Rectal smooth muscle tissue (tissue), 1 donor: ENCODE results near the gene LMX1B.

Source experiments
- H3K27ac ChIP-seq: one replicate; pipeline ENCODE4 v1.7.0; 2013; ENCODE audit warnings: low read depth, low read length, inconsistent platforms
- H3K27me3 ChIP-seq: one replicate; pipeline ENCODE4 v1.7.0; 2013; ENCODE audit warnings: low read length; ENCODE audit not compliant: control insufficient read depth, insufficient read depth
- H3K36me3 ChIP-seq: one replicate; pipeline ENCODE4 v1.7.0; 2013; ENCODE audit warnings: low read length; ENCODE audit not compliant: control insufficient read depth, insufficient read depth
- H3K4me1 ChIP-seq: one replicate; pipeline ENCODE4 v1.7.0; 2013; ENCODE audit warnings: low read length; ENCODE audit not compliant: control insufficient read depth, insufficient read depth
- H3K4me3 ChIP-seq: one replicate; pipeline ENCODE4 v1.7.0; 2013; ENCODE audit warnings: low read length
- H3K9ac ChIP-seq: one replicate; pipeline ENCODE4 v1.7.0; 2013; ENCODE audit warnings: low read length

LMX1B gene

DNA sequence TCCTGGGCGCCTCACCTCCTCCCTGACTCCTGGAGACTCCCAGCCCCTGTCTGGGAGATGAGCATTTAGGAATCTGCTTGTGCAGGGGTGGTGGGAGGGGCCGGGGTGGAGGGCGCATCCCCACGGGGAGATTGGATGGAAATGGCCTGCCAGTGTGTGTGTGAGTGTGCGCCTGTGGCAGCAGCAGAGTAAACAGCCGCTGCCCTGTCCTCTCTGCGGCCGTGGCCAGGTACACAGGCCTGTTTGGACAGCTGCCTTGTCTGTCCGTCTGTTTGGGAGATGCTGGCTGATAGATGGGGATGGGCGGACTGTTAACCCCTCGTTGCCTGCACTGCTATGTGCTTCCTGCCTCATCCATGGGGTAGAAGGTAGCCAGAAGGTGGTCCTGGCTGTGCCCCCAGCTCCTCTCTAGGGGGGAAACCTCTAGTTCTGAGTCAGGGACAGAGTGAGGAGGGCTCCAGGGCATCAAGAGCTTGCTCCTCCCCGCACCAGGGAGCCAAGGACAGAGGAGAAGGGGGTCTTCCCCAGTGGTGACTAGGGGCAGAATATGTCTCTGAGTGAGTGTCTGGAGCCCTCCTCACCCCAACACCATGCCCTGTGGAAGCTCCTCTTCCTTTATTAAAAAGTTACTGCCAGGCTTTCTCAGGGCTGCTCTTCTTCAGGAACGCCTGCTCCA is 60.1 kb downstream of the LMX1B start:
- Histone ChIP-seq H3K27me3 (peaks cover 37% of the 10 kb centered on the region), H3K9ac (no peak overlapping the region)

DNA sequence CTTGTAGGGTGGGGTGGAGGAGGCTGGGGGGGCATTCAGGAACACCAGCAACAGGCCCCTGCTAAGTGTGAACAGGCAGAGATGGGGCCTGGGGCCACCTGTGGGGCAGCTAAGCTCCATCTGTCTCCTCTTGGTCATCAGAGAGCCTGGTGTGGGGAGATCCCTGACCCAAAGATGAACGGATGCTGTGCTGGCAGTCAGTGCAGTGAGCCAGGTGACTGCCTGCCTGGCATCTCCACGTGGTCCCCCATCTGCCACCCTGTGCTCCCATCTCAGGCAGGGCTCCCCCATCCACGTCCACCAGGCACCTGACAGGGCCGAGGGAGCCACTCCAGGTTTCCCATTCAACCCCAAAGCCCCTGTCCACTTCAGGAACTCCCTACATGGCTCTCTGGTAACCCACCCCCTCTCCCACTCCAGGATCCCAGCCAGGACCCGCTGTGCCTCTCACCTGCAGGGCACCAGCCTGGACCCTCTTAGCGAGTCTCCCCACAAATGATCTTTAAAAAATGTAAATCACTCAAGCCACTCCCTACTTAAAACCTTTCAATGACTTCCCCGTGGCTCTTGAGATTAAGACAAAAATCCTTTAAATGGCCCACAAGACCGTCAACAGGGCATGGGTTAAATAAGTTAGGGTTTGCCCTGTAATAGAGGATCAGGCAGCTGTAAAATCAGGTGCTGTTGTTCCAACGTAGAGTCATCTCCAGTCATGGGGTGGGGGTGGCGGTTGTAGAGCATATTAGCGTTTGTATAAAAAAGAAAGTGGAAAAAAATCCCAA is 60.8 kb downstream of the LMX1B start:
- no peak overlapping the region for H3K9ac ChIP-seq
- H3K27ac ChIP-seq: no peak overlapping the region
- H3K4me1 ChIP-seq: no peaks in the 10 kb centered on the region
- no peak overlapping the region for H3K4me3 ChIP-seq
- peaks cover 30% of the 10 kb centered on the region for H3K27me3 ChIP-seq
- no peaks in the 10 kb centered on the region for H3K36me3 ChIP-seq

More for the DNA sequence above, 60.1 kb downstream of the LMX1B start:
- Histone ChIP-seq H3K4me3 (no peak overlapping the region), H3K4me1 (no peaks in the 10 kb centered on the region), H3K36me3 (no peaks in the 10 kb centered on the region), H3K27ac (no peak overlapping the region)

DNA sequence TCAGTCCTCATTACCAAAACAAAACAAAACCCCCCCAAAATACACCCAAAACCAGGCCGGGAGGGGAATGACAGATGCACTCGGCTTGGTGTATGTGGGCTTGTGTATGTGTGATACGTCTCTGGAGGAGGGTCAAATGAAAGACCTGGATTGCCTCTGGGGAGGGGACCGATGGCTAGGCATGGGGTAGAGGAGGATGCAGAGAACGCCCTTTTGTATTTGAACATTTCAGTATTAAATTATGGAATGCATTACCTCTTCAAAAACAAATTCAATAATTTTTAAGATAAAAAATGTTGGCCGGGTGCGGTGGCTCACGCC is 61.4 kb downstream of the LMX1B start:
- Histone ChIP-seq H3K27ac (no peak overlapping the region), H3K4me3 (no peak overlapping the region), H3K36me3 (no peaks in the 10 kb centered on the region), H3K4me1 (no peaks in the 10 kb centered on the region), H3K27me3 (peaks cover 28% of the 10 kb centered on the region), H3K9ac (no peak overlapping the region)

DNA sequence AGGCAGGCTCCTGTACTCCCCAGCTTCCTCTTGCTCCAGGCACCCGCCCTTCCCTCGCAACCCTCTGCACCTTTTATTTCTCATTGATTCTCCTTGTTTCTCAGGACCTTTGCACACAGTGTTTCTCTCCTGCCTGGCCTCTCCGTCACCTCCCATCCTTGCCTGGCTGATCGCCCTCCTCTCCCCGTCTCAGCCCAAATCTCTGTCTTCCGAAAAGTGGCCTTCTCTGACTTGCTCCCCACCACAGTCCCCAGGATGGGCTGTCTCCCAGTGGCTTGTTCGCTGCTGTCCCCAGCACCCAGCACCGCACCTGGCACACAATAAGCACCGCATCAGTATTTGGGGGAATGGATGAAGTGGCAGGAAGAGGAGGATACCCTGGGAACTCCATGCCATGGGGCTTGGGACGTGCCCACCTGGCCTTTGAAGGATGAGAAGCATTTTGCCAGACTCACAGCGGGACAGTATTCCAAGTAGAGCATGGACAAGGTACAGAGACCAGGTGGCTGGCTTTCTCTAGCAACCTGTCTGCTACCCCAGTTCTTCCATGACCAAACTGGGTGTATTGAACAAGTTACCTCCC is 62.5 kb downstream of the LMX1B start:
- Histone ChIP-seq H3K9ac (no peak overlapping the region), H3K4me1 (no peaks in the 10 kb centered on the region), H3K36me3 (no peaks in the 10 kb centered on the region), H3K27me3 (peaks cover 28% of the 10 kb centered on the region), H3K4me3 (no peak overlapping the region), H3K27ac (no peak overlapping the region)

DNA sequence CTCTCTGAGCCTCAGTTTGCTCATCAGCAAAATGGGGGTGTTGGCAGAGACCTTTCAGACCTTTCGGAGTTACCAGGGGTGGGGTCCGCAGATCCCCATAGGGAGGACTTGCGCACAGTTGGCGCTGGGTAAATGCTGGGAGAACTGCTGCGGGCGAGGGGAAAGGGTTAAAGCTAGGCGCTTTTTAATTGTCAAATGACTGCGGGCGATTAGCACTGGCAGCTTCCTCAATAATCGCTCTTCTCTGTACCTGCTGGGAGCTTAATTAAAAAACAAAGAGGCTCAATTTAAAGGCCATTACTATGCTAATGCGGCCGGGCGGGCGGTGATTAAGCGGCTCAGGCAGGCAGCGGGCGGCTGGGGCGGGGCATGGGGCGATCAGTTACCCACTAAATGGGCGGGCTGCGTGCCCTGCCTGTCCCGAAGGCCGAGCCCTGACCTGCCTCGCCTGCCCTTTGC is 63.0 kb downstream of the LMX1B start:
- Histone ChIP-seq H3K4me3 (no peak overlapping the region), H3K27me3 (peaks cover 28% of the 10 kb centered on the region), H3K4me1 (no peaks in the 10 kb centered on the region), H3K27ac (no peak overlapping the region), H3K36me3 (no peaks in the 10 kb centered on the region), H3K9ac (no peak overlapping the region)

DNA sequence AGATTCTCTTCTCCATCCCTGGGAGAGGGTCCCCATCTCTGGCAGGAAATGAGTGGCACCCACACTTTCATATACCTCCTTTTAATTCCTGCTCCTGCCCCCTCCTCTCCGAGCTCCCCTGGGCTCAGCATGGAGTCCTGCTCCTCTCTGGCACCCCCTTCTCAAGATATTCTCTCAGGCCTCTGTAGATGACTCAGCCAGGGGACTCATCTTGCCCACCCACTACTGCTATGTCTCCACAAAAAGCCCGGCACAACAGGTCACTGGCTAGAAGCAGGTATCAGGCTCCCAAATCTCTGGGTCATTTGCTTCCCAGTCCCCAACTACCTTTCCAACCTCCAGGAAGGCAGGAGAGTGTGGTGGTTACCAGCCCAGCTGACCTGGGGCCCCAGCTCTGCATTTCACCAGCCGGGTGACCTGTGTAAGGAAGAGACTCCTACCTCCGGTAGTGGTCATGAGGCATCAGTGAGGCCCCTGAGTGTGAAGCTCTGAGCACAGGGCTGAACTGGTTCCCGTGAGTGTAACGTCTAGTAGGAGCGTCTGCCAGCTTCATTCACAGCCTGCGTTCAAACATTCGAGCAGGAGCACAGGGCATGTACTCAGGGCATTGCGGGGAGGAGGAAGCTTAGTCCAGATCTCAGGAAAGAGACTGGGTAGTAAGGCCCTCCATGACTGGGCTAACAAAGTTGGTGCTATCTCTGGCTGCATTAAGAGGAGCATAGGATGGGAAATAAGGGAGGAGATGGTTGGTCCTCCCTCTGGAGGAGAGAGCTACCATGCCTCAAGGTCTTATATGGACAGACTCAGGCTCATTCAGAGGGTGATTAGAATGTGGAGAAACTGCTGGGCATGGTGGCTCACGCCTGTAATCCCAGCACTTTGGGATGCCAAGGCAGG is 63.7 kb downstream of the LMX1B start:
- Histone ChIP-seq H3K4me3 (no peak overlapping the region), H3K4me1 (no peaks in the 10 kb centered on the region), H3K36me3 (no peaks in the 10 kb centered on the region), H3K27me3 (peaks cover 31% of the 10 kb centered on the region), H3K9ac (no peak overlapping the region), H3K27ac (no peak overlapping the region)

DNA sequence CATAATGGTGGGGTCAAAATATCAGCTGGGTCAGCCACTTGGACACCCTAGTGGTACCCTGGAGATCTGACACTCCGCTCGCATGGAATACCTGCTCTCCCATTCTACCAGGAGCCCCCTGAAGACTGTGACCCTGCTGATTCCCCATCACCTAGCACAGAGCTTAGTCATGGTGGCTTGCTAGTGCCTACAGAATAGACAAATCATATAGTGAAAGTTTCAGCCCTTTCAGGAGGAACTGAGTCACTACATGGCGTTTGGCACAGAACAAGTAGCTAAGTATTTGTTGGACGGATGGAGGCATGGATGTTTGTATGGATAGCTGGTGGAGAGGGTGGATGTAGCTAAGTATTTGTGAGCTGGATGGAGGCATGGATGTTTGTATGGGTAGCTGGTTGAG is 65.3 kb downstream of the LMX1B start:
- H3K4me1 ChIP-seq: no peaks in the 10 kb centered on the region
- no peak overlapping the region for H3K9ac ChIP-seq
- H3K4me3 ChIP-seq: no peak overlapping the region
- no peaks in the 10 kb centered on the region for H3K36me3 ChIP-seq
- H3K27me3 ChIP-seq: peaks cover 36% of the 10 kb centered on the region
- H3K27ac ChIP-seq: no peak overlapping the region

DNA sequence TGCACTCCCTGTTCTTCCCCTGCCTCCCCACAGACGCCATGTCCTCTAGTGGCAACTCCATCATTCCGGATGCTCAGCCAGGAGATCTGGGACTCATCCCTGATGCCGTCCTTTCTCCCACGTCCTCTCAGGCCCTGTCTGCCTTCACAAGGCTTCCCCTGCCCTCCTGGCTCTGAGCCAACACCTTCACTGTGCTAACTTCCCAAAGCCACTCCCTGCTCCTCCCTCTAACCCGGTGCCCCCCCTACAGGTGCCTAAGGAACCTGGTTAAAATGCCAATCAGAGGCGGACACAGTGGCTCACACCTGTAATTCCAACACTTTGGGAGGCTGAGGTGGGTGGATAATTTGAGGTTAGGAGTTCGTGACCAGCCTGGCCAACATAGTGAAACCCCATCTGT is 67.6 kb downstream of the LMX1B start:
- no peaks in the 10 kb centered on the region for H3K36me3 ChIP-seq
- no peak overlapping the region for H3K27ac ChIP-seq
- H3K9ac ChIP-seq: no peak overlapping the region
- H3K4me3 ChIP-seq: no peak overlapping the region
- no peaks in the 10 kb centered on the region for H3K4me1 ChIP-seq
- H3K27me3 ChIP-seq: peaks cover 31% of the 10 kb centered on the region

DNA sequence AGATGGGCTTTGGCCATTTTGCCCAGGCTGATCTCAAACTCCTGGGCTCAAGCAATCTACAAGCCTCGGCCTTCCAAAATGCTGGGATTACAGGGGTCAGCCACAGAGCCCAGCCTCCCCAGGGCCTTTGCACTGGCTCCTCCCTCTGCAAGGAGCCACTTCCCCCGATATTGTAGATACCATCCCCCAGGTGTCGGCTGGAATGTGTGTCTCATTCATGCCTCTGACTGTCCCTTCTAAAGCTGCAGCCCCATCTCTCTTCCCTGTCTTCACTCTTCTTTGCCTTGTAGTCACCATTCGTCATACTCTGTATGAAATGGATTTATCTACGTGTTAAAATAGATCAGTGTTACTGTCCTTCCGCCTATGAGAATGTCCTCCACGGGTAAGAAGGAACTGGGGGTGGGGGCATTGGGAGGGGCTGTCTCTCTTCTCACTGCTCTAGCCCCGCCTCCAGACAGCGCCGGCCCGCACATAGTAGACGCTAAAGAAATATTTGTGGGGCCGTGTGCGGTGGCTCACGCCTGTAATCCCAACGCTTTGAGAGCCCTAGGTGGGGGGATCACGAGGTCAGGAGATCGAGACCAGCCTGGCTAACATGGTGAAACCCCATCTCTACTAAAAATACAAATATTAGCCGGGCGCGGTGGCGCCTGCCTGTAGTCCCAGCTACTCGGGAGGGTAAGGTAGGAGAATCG is 68.5 kb downstream of the LMX1B start:
- no peak overlapping the region for H3K9ac ChIP-seq
- peaks cover 24% of the 10 kb centered on the region for H3K27me3 ChIP-seq
- no peaks in the 10 kb centered on the region for H3K36me3 ChIP-seq
- no peaks in the 10 kb centered on the region for H3K4me1 ChIP-seq
- no peak overlapping the region for H3K27ac ChIP-seq
- no peak overlapping the region for H3K4me3 ChIP-seq

DNA sequence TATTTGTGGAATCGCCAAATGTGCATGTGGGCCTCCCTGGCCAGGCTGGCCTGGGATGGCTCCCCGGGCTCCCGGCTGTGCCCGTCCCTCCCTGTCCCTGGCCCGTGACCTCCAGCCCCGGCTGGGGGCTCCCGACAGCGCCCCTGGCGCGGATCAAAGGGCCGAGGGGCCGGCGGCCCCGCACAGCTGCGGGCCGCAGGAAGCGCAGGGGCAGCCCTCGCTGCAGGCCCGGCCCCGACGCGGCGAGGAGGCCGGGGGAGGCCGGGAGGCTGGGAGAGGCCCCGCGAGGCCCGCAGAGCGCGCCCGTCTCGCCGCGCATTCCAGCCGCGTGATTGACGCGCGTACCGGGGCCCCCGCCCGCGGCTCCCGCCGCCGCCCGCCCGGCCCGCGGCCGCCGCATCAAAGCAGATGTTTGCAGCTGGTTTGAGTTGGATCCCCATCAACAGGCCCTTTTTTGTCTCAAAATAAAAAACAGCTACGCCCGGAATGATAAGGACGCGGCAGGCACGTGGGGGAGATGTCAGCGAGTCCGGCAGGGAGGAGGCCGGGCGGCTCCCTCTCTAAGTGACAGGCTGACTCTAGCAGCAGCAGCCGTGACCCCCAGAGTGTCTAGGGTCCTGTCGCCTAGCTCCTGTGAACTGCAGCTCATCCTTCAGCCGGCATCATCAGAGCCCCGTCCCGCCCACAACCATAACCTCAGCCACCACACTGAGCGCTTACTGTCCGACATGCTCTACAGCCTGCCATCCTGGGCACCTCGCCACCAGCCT is 69.4 kb downstream of the LMX1B start:
- Histone ChIP-seq H3K27ac (no peak overlapping the region), H3K27me3 (peaks cover 19% of the 10 kb centered on the region), H3K4me3 (no peak overlapping the region)

DNA sequence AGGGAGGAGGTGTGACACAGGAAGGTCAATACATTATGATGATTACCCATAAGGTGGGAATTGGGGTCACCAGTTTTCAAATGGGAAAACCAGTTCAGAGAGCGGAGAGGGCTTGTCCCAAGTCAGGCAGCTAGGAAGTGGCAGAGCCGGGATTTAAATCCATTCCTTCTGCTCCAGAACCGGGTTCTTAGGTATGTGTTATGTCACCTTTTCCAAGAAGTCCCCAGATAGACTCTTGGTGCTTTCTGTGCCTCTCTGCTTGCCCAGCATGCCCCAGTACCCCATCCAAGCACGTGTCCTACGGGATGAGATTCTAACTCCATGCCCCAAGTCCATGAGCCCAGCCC is 69.9 kb downstream of the LMX1B start:
- Histone ChIP-seq H3K4me1 (no peaks in the 10 kb centered on the region), H3K27me3 (peaks cover 22% of the 10 kb centered on the region), H3K9ac (no peak overlapping the region), H3K4me3 (no peak overlapping the region), H3K36me3 (no peaks in the 10 kb centered on the region), H3K27ac (no peak overlapping the region)

More for the DNA sequence above, 69.4 kb downstream of the LMX1B start:
- Histone ChIP-seq H3K36me3 (no peaks in the 10 kb centered on the region), H3K4me1 (no peaks in the 10 kb centered on the region), H3K9ac (no peak overlapping the region)
